GM20000 (cell line): ENCODE results near the gene REV1.

Experiments used
- DNase-seq: peaks from one replicate; pipeline ENCODE4 v3.0.0; 2012; ENCODE audit warnings: low spot score
- TF ChIP-seq, protein P1 (sequence below): IDR thresholded peaks from 2 replicates; pipeline ENCODE4 v1.5.1; 2012; ENCODE audit warnings: mild to moderate bottlenecking, control low read depth; ENCODE audit errors: extremely low read depth, missing control alignments

Gene REV1

DNA sequence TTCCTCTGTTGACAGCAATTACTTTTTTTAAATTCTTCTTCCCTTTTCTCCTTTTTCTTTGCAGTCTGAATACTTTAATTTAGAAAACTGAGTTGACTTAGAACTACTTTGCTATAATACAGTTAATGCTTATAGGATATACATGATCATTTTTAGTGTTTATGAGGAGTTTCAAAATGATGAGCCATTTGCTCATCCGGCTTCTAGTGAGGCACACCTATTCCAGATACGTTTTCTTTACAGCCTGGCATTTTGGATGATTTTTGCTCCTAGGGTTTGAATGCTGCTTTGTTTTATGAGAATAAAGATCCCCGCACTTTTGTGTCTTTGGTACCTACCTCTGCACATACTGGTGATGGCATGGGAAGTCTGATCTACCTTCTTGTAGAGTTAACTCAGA is 99.9 kb downstream of the REV1 start:
- DNase-seq, result no peak
- TF ChIP-seq, protein P1, sequence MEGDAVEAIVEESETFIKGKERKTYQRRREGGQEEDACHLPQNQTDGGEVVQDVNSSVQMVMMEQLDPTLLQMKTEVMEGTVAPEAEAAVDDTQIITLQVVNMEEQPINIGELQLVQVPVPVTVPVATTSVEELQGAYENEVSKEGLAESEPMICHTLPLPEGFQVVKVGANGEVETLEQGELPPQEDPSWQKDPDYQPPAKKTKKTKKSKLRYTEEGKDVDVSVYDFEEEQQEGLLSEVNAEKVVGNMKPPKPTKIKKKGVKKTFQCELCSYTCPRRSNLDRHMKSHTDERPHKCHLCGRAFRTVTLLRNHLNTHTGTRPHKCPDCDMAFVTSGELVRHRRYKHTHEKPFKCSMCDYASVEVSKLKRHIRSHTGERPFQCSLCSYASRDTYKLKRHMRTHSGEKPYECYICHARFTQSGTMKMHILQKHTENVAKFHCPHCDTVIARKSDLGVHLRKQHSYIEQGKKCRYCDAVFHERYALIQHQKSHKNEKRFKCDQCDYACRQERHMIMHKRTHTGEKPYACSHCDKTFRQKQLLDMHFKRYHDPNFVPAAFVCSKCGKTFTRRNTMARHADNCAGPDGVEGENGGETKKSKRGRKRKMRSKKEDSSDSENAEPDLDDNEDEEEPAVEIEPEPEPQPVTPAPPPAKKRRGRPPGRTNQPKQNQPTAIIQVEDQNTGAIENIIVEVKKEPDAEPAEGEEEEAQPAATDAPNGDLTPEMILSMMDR, result no peak

DNA sequence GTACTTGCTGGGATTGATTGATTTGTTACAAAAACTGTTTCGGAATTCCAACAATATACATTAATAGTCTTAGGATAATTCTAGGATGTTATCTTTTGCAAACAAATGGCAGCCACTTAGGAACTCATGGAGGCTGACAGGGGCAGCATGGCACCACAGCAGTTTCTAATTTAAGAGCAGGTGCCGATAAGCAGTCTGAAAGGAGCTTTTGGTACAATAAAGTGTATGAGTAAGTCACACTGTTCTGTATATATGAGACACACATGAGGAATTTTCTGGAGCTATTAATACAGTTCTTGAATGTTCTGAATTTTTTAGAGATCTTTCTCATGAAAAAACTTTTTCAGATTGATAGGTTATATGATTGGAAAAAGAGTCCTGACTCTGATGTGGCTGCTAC is 100.4 kb downstream of the REV1 start:
- DNase-seq, result no peak
- TF ChIP-seq, protein P1, result no peak

DNA sequence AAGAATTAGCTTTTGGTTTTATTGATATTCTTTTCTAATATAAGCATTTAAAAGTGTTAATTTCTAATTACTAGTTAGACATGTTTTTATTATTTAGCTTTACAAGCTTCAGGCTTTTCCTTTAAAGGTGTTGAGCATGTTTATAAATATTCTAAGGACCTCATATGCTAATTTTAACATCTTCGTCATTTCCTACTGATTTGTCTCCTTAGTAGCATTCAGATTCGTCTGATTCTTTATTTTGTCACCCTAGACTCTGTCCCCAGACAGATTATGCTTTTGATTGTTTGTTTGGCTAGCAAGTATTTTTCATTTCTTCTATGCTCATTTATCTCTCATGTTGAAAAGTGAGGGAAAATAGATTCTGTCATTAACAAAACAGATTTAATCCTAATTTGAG is 100.9 kb downstream of the REV1 start:
- TF ChIP-seq, protein P1, result no peak
- DNase-seq, result no peak

DNA sequence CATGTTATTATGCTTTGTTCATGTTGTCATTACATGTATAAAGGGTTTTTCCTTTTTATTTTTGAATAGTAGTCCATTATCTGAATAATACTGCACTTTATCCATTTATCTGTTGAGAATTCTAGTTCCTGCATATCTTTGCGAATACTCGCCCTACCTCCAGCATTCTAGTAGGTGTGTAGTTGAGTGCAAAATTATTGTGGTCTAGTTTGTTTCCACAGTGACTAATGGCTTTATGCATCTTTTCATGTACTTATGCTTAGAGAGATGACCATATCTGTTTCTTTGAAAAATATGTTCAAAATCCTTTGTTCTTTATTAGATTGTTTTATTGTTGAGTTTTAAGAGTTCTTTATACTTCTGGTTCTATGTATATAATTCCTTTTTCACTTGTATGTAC is 103.8 kb downstream of the REV1 start:
- TF ChIP-seq, protein P1, result no peak
- no peak for DNase-seq

DNA sequence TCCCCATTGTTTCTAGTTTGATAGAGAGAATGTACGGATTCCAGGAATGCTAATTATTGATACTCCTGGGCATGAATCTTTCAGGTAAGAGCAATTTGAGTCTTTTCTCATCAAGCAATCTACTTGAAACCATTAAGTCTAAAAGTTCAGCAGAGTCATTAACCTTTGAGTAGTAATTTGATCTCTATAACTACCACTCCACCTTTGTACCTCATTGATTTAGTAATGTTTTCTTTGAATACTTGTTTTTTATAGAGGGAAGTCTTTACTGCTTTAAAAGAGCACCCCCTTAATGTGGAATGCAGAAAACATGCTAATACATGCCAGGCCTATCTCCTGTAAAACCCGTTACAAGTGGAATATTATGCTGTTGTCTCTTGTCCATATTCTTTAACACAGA is 107.7 kb downstream of the REV1 start:
- DNase-seq, result no peak
- TF ChIP-seq, protein P1, result no peak

DNA sequence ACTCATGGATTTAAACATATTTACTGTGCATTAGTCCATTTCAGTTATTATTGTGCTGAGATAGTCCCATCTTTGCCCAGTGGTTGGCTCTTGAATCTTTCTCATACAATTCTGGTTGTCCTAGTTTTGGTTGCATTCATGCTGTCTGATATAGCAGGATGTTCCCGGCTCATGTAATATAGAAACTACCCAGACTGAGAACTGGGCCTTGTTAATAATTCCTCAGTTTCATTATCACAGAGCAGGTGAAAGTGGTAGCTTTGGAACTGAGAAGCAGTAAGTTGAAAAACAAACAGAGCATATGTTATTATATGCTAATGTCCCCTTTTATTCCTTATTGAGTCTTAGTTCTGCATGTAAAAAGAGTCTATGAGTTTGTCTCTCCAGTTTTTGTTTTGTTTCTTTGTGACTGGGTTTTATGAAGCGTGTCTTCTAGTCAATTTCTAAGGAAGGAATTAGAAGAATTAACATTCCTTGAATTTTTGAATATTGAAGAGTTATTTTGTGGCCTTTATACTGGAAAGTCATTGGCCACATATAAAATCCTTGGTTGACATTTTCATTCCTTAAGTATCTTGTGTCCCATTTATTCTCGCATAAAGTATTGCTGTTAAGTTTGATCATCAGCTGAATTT is 109.3 kb downstream of the REV1 start:
- TF ChIP-seq, protein P1, result no peak
- DNase-seq, result no peak

DNA sequence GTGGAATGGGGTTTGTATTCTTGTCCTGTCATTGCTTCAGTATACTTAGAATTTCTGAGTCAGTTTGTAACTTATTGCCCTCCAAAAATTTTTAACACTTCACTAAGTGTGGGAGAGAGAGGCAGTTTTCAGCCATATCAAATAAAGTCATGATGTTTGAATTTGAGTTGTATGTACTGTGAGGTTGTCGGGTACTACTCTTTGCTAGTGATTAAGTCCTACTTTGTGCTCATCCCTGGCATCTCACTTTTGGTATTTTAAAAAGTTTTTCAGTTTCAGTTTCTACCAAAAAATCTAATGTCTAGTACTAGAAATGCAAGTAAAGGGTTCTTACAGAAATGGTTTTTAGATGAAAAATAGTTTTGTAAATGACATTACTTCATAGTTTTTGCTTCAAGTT is 111.9 kb downstream of the REV1 start:
- DNase-seq, result no peak
- TF ChIP-seq, protein P1, result no peak
